CD4-positive, alpha-beta T cell treated with Interleukin-6 at 100 ng/mL for 8 hours (primary cell): ENCODE results near the gene KCNK5.

Experiments used
- DNase-seq: peaks from one replicate; pipeline ENCODE4 v3.0.0-alpha.2; 2020; ENCODE audit warnings: mixed read lengths, low spot score

Gene KCNK5

DNA sequence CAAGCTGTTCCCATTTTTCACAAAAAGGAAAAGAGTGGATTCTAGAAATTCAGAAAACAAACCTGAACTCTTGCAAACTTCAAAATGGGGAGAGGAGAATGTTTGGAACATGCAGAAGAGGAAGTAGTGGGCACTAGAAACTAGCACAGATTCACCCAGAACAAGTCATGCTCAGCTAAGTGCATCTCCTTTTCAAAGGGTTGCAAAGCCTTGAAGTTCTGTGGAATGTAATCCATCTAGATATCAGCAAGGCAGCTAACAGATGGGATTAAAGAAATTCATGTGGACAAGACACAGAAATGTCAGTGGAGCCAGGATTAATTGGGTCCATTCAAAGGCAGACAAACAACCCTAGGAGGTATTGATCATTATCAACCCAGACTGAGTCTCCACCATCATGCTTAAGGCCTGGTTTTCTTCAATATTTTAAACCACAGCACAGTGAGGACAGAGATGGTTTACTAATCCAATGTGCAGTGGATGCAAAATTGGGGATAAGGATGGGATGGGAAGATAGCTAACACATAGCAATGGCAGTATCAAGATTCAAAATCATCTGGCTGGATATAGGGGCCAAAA, 31.3 kb downstream of the KCNK5 start:
- DNase-seq = no peak

DNA sequence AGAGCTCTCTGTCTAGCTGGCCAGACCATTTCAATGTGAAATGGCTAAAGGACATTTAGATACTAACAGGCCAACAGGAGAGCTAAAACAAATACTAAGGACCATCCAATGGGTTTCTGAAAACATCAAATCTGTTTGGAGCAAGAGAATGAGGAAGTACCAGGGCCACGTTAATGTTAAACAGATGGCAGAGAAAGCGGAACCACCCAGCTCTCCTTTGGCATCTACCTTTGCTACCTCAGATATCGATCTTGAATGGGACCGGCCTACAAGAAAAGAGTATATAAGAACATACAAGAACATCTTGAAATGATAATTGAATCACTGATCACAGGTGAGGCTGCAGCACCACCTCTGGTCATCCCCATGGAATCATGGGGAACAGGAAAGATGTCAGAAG, 31.8 kb downstream of the KCNK5 start:
- no peak for DNase-seq

- no peak for DNase-seq
Observed at GRCh38 chr6:39196673-39197091, 32.6 kb downstream of the KCNK5 start.

GRCh38 chr6:39195792-39196385, 33.4 kb downstream of the KCNK5 start:
- DNase-seq = no peak

DNA sequence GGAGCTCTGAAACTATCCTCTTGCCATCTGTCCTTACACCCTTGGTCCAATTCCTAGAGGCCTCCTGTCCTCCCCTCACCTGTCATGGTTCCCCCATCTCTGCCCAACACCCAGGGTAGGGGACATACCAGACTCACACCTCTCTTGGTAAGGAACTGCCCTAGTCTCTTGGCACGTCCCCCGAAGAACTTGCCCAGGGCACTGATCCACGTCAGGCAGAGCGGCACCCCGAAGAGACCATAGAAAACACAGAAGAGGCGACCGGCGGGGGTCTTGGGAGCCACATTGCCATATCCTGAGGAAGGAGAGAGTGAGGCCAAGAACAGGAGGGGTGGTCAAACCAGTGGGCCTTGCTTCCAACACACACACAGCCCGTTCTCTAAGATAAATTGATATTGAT, 34.8 kb downstream of the KCNK5 start:
- no peak for DNase-seq

- no peak for DNase-seq
Observed at GRCh38 chr6:39193201-39193791, 36.0 kb downstream of the KCNK5 start.

DNA sequence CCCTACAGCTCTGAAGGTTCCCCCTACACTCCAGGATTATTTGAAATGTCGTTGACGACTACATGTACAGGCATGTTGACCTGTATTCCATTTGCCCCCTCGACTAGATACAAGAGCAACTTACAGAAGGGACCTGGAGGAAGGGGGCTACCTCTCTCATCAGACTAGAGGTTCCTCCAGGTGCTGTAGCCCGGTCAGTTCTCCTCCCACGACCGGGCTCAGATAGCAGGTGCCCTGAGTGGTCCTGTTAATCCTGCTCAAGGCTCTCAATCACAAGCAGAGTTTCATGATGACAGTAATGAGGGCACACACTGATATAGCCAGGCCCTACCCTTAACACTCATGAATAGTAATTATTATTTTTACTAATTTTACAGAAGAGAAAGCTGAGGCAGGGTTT, 36.5 kb downstream of the KCNK5 start:
- no peak for DNase-seq

GRCh38 chr6:39191236-39191930, 37.9 kb downstream of the KCNK5 start:
- no peak for DNase-seq

DNA sequence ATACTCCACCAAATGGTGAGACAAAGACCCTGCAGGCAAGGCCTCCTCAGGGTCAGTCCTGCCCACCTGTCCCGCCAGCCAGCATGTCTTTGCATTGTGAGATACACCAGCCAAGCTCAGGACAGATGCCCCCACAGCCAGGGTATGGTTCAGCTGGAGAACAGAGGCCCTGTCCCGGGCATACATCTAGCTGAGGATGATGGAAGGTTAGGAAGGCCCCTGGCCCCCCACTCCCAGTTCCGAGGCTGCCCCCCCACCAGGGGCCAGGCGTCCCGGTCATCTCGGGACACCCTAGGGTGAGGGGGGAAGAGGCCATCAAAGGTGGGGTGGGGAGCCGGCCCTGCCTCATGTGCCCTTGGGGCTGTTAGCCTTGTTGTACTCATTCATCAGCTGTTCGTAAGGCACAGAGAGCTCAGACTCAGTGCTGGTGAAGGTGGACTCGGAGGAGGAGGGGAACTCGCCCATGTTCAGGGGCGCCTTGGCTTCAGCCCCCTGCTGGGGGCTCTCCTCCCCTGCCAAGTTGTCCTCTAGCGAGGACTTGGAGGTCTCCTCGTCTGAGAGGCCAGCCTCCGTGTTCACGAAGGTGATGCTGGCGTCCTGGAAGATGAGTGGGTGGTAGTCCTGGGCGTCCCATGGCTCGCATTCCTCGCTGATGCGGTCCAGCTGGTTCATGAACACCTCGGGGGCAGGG, 38.6 kb downstream of the KCNK5 start:
- DNase-seq = no peak

DNA sequence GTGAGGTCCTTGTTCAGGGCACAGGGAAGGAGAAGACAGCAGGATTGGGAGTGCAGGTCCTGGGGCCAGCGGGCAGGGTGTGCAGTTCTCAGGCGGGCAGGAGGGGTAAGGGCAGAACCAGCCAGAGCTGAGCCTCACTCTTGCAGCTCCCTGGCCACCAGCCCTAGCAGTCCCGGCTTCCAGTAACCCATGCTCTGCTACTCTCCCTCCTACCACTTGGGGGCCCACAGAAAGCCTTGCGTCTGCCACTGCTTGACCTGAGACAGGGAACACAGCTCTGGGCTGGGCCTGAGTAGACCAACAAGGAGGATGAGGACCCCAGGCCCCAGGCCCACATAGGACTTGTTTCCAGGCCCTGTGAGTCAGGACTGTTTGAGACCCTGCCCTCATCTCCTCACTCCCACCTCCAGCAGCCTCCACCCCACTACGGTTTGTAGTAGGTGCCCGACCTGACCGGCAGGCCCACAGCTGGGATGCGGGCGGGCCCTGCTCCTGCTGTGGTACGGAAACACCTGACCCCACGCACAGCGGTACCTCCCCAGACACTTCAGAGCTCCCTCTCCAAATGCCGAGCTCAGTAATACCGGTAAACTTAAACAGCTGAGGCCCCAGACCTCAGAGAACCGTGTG, 39.2 kb downstream of the KCNK5 start:
- DNase-seq = no peak

DNA sequence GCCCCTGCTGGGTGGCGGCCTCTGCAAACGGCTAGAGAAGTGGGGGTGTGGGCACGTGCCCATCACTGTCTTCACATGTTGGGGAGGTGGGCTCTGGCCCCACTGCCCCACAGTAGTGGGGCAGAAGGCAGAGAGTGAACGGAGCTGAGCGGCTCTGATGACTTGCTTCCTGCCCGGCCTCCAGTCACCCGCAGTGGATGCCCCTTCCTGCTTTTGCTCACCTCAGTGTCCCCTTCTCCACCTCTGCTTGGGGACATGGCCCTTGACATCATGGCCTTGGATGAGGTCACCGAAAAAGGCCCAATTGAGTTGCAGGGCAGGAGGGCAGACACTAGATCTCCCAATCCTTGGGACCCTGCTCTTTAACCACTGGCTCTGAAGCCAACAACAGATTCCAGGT, 40.1 kb downstream of the KCNK5 start:
- no peak for DNase-seq

DNA sequence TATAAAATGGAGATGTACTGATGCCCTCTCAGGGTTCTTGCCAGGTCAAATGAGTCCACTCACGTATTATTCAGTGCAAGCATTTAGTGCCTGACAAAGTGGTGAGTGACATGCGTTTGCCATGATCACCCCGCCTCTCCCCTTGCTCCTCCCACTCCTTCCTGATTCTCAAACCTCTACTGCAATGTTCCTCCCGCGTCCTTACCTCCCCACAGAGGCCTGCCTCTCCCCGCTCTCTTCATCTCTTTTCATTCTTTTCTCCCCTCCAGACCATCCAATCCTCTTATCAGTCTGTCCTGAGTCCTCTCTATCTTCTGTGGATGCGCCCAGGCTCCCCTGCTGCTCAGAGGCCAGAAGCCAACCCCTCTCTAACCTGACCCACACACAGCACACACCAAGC, 40.7 kb downstream of the KCNK5 start:
- DNase-seq = no peak

DNA sequence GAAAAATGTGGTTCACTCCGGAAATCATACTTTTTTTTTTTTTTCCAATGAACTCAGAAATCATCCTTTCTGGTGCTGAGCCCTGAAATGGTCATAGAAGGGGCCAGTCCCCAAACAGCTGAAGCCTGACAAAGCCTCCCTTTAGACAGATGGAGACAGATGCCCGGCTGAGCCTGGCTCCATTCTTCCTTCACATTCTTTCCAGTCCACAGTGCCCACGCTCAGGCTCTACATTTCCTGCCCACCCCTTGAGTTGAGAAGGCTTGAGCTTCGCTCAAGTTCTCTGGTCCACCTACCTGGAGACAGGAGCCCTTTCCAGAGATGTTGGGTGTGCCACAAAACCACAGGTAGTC, 41.2 kb downstream of the KCNK5 start:
- DNase-seq = no peak

DNA sequence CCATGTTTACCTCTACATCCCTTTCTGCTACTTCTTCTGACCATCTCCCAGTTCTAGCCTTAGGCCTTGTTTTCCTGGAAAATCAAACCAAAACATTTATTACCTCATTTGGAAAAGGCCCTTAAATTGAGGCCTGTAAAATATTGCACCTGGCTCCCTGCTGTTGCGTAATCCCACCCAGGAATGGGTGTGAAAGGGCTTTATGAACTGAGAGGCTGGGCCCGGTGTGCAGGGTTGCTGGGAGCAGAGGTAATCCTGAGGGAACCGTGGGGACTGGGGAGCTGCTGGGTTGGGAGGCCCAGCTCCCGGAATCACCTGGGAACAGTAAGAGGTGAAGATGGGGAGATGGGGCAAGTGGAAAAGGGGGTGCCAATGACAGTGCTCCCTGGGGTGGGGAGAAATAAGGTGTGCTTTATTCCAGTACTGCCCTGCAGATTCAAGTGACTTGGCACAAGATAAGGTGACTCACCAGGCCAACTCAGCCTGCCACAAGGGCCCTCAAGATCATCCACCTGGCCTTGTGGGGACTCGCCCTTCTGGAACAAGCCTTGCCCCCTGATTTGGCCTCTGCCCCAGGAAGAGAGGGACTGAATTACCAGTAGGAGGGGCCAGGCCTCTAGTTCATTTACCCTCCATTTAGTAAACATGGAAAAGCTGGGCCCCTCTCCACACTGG, 44.2 kb downstream of the KCNK5 start:
- DNase-seq = no peak

- DNase-seq = no peak
Observed at GRCh38 chr6:39182604-39183003, 46.7 kb downstream of the KCNK5 start.

DNA sequence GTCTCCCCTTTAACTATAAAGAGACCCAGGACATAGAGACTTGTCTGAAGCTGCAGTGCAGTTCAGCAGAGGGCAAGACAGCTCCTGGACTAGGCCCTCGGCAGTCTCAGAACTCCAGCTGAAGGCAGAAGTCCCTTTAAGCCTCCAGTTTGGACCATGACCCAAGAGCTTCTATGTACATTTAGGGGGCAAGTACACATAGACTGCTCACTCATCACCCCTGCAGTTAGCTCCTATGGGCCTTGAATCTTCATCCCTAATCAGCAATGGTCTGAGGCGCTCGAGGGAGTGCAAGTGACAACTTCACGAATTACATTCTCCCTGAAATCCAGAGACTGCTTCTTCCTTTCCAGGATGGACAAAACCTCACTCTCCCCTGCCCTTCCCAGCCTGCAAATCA, 47.4 kb downstream of the KCNK5 start:
- DNase-seq = no peak

DNA sequence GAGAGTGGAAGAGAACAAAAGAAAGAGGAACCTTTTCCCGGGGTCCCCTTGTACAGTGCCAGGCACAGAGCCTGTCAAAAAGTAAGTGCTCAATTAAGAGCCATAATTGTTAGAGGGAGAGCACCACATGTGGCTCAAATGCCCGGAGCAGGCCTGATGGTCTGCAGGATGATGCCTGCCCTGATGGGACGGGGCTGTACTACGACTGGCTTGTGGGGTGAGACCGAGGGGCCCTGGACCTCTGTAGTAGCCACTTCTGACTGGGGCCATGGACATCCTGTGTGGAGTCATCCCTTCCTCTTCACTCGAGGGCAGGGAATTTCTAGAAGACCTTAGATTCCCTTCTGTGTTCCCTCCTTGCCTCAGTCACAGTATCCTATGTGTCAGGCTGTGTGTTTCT, 47.9 kb downstream of the KCNK5 start:
- no peak for DNase-seq

DNA sequence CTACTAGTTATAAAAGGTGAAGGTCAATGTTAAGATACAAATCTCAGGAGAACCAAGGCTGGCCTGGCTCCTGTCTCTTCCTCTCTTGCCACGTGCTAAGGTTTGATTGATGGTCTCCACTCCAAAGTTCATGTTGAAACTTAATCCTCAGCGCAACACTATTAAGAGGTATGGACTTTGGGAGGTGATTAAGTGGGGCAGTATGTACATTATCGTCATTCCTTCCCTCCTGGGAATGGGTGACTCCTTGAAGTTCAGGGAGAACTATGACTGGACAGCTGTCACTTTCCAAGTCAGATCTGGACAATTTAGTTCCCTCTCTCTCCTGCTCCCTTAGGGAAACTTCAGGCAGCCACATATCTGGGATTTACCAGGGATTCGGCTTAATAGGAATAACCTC, 50.5 kb downstream of the KCNK5 start:
- no peak for DNase-seq

DNA sequence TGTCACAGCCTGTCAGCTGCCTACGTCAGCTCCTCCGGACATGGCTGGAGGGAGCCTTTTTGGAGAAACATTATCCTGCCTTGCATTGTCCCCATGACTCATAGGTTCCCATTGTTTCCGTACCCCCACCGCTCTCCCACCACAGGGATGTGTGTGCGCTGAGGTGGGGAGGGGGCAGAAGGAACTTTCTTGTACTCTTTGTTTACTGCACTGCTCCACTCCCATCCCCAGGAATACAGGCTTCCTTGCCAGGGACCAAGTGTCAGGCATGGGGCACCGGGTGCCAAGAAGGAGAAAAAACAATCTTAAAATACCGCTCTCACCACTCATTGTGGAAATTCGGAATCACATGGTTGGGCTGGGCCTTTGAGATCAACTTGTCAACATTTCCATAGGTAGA, 51.0 kb downstream of the KCNK5 start:
- DNase-seq = no peak

GRCh38 chr6:39177130-39177529, 52.1 kb downstream of the KCNK5 start:
- no peak for DNase-seq

GRCh38 chr6:39173270-39173669, 56.0 kb downstream of the KCNK5 start:
- no peak for DNase-seq

DNA sequence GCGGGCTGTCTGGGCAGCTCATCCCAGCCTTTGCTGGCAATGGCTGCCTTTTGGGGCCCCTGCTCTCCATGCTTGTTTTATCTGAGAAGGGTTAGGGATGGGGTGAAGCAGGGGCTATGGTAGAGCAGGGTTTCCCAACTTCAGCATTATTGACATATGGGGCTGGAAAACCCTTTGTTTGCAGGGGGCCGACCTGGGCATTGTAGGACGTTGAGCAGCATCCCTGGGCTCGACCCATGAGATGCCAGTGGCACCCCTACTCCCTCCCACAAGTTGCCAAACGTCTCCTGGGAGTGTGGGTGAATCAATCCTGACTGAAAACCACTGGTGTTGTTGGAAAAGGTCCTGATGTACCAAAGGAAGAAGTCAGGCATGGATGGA, 56.9 kb downstream of the KCNK5 start:
- no peak for DNase-seq
